Vagina (tissue), 2 donors: ENCODE data around the gene MARCHF5. TPM values are rescaled to one million over a fixed set of nuclear protein-coding genes. Genes with fewer than 3 reads are reported as not detected.

Source experiments
- DNase-seq, 2 donors: peaks; one replicate each; pipeline ENCODE4 v3.0.0-alpha.2; 2017; ENCODE audit errors: extremely low spot score in 2 of 2
- H3K27ac ChIP-seq: fragments of 200-600 bp; sonication (generic); one replicate; pipeline ENCODE4 v1.5.1; 2019
- H3K27me3 ChIP-seq: fragments of 200-600 bp; sonication (generic); one replicate; pipeline ENCODE4 v1.5.1; 2019
- H3K36me3 ChIP-seq, 2 donors: fragments of 200-600 bp; sonication (generic); one replicate each; pipeline ENCODE4 v1.5.1; 2017 to 2019
- H3K4me1 ChIP-seq: fragments of 200-600 bp; sonication (generic); one replicate; pipeline ENCODE4 v1.5.1; 2019
- H3K4me3 ChIP-seq, 2 donors: fragments of 200-600 bp; sonication (generic); 1 replicate in 1 of 2; 2 replicates in 1 of 2; pipeline ENCODE4 v1.5.1; 2016 to 2019
- H3K9me3 ChIP-seq: fragments of 200-600 bp; sonication (generic); one replicate; pipeline ENCODE4 v1.5.1; 2019
- CTCF ChIP-seq, 3 experiments: fragments of 450-650 bp in 2 of 3; fragments of 200-600 bp in 1 of 3; sonication (generic) in 1 of 3; IDR thresholded peaks; one replicate each; pipeline ENCODE4 v1.5.1; 2017 to 2019; ENCODE audit warnings: antibody characterized with exemption in 3 of 3, mild to moderate bottlenecking in 2 of 3, moderate library complexity in 2 of 3
- POLR2A ChIP-seq, 2 donors: fragments of 450-650 bp; IDR thresholded peaks; one replicate each; pipeline ENCODE4 v1.6.1; 2017; ENCODE audit warnings: antibody characterized with exemption in 2 of 2, mild to moderate bottlenecking in 2 of 2, moderate library complexity in 2 of 2
- POLR2AphosphoS5 ChIP-seq, 2 donors: sonication (generic); formaldehyde crosslinking; IDR thresholded peaks; one replicate each; pipeline ENCODE4 v1.9.0; 2017; ENCODE audit warnings: antibody characterized with exemption in 2 of 2, mild to moderate bottlenecking in 2 of 2, low read depth in 1 of 2; ENCODE audit not compliant: insufficient read depth in 1 of 2
- intact Hi-C: fragments of 100-400 bp; cut with DNase I; formaldehyde crosslinking; loops from one replicate; pipeline ENCODE4 v1.15.1; 2023
- total RNA-seq: library from RNA; depleted of rRNA; stranded (reverse); fragments of >200 nt; gene quantifications from one replicate; pipeline ENCODE4 v1.2.3, GENCODE V29; 2016

The MARCHF5 gene
- total RNA-seq, 1 donor from 2014 or later, result 18.9 TPM

GRCh38 chr10:92248566-92248965 lies 42.4 kb upstream of the MARCHF5 start:
- DNase-seq, result no peak
- H3K27me3 ChIP-seq, result no peaks in the 10 kb centered on the region
- H3K36me3 ChIP-seq, result no peaks in the 10 kb centered on the region
- H3K4me3 ChIP-seq, result no peak overlapping the region
- no peak overlapping the region for H3K27ac ChIP-seq
- H3K4me1 ChIP-seq, result no peaks in the 10 kb centered on the region
- no peaks in the 10 kb centered on the region for H3K9me3 ChIP-seq
- no peak for TF ChIP-seq POLR2AphosphoS5 (IDR thresholded peaks at IDR 0.05; ENCODE audit: insufficient read depth in 1 of 2, low read depth in 1 of 2)
- no peak for TF ChIP-seq POLR2A (IDR thresholded peaks at IDR 0.05)
- no peak for TF ChIP-seq CTCF (IDR thresholded peaks at IDR 0.05)
- intact Hi-C loops, result no loop called here

- H3K27ac ChIP-seq, result no peak overlapping the region
- no peak overlapping the region for H3K4me3 ChIP-seq
- no peak for TF ChIP-seq POLR2AphosphoS5 (IDR thresholded peaks at IDR 0.05; ENCODE audit: insufficient read depth in 1 of 2, low read depth in 1 of 2)
- TF ChIP-seq POLR2A (IDR thresholded peaks at IDR 0.05), result no peak
- no peak for TF ChIP-seq CTCF (IDR thresholded peaks at IDR 0.05)
- peaks cover 4% of the 10 kb centered on the region for H3K4me1 ChIP-seq
- intact Hi-C loops, result no loop called here
- no peak for DNase-seq
- no peaks in the 10 kb centered on the region for H3K9me3 ChIP-seq
- no peaks in the 10 kb centered on the region for H3K27me3 ChIP-seq
- no peaks in the 10 kb centered on the region for H3K36me3 ChIP-seq
Observed at GRCh38 chr10:92263396-92263795, 27.6 kb upstream of the MARCHF5 start.

- no peak overlapping the region for H3K4me3 ChIP-seq
- H3K36me3 ChIP-seq, result no peaks in the 10 kb centered on the region
- no peaks in the 10 kb centered on the region for H3K9me3 ChIP-seq
- intact Hi-C loops, result no loop called here
- H3K4me1 ChIP-seq, result peaks cover 4% of the 10 kb centered on the region
- H3K27me3 ChIP-seq, result no peaks in the 10 kb centered on the region
- no peak for DNase-seq
- H3K27ac ChIP-seq, result no peak overlapping the region
- TF ChIP-seq POLR2A (IDR thresholded peaks at IDR 0.05) (no peak), POLR2AphosphoS5 (IDR thresholded peaks at IDR 0.05; ENCODE audit: insufficient read depth in 1 of 2, low read depth in 1 of 2) (no peak), CTCF (IDR thresholded peaks at IDR 0.05) (no peak)
Observed at GRCh38 chr10:92264249-92264648, 26.7 kb upstream of the MARCHF5 start.

- Histone ChIP-seq H3K36me3 (no peaks in the 10 kb centered on the region), H3K4me3 (no peak overlapping the region), H3K27me3 (no peaks in the 10 kb centered on the region), H3K4me1 (peaks cover 4% of the 10 kb centered on the region), H3K9me3 (no peaks in the 10 kb centered on the region), H3K27ac (no peak overlapping the region)
- intact Hi-C loops, result no loop called here
- no peak for DNase-seq
- TF ChIP-seq CTCF (IDR thresholded peaks at IDR 0.05) (no peak), POLR2AphosphoS5 (IDR thresholded peaks at IDR 0.05; ENCODE audit: insufficient read depth in 1 of 2, low read depth in 1 of 2) (no peak), POLR2A (IDR thresholded peaks at IDR 0.05) (no peak)
Observed at GRCh38 chr10:92265687-92266258, 25.2 kb upstream of the MARCHF5 start.

- Histone ChIP-seq H3K4me1 (peaks cover 4% of the 10 kb centered on the region), H3K27ac (no peak overlapping the region), H3K36me3 (no peaks in the 10 kb centered on the region), H3K4me3 (no peak overlapping the region), H3K27me3 (no peaks in the 10 kb centered on the region), H3K9me3 (no peaks in the 10 kb centered on the region)
- intact Hi-C loops, result no loop called here
- no peak for DNase-seq
- TF ChIP-seq CTCF (IDR thresholded peaks at IDR 0.05) (no peak), POLR2A (IDR thresholded peaks at IDR 0.05) (no peak), POLR2AphosphoS5 (IDR thresholded peaks at IDR 0.05; ENCODE audit: insufficient read depth in 1 of 2, low read depth in 1 of 2) (no peak)
Observed at GRCh38 chr10:92267343-92267742, 23.6 kb upstream of the MARCHF5 start.
